GM23338 (cell line): ENCODE data around the gene RUNX3.

ENCODE experiments used
- CREB1 ChIP-seq: fragments of 250-450 bp; sonication (Bioruptor Pico); IDR thresholded peaks from 2 replicates; pipeline ENCODE4 v1.5.0; 2020; ENCODE audit warnings: low read depth, mild to moderate bottlenecking, moderate library complexity
- CTCF ChIP-seq, 2 experiments: fragments of 200-600 bp in 1 of 2; sonication (generic) in 1 of 2; conservative IDR thresholded peaks; 2 replicates each; pipeline versions ENCODE4 v1.5.1 to v1.6.1; 2016 to 2017; ENCODE audit warnings: antibody characterized with exemption in 2 of 2, low read depth in 2 of 2, mild to moderate bottlenecking in 2 of 2, moderate library complexity in 1 of 2
- EZH2 ChIP-seq: fragments of 200-600 bp; sonication (generic); IDR thresholded peaks from one replicate; pipeline ENCODE4 v1.8.0; 2017; ENCODE audit warnings: antibody characterized with exemption, mild to moderate bottlenecking, low read depth; ENCODE audit not compliant: unreplicated experiment
- EZH2phosphoT487 ChIP-seq: fragments of 200-600 bp; sonication (generic); IDR thresholded peaks from one replicate; pipeline ENCODE4 v1.8.1; 2018; ENCODE audit warnings: antibody characterized with exemption; ENCODE audit not compliant: unreplicated experiment
- JUNB ChIP-seq: IDR thresholded peaks from one replicate; pipeline ENCODE4 v1.6.1; 2016; ENCODE audit warnings: antibody characterized with exemption; ENCODE audit not compliant: unreplicated experiment
- POLR2AphosphoS5 ChIP-seq: IDR thresholded peaks from 2 replicates; pipeline ENCODE4 v1.6.1; 2016; ENCODE audit warnings: antibody characterized with exemption, low read depth
- REST ChIP-seq: IDR thresholded peaks from one replicate; pipeline ENCODE4 v1.6.1; 2018; ENCODE audit warnings: antibody characterized with exemption; ENCODE audit not compliant: unreplicated experiment
- STAT1 ChIP-seq: IDR thresholded peaks from one replicate; pipeline ENCODE4 v1.6.1; 2016; ENCODE audit warnings: antibody characterized with exemption; ENCODE audit not compliant: unreplicated experiment
- ZNF114 ChIP-seq: fragments of 250-450 bp; sonication (Bioruptor Pico); IDR thresholded peaks from 2 replicates; pipeline ENCODE4 v1.5.0; 2020; ENCODE audit warnings: mild to moderate bottlenecking, moderate library complexity
- ZNF331 ChIP-seq: fragments of 250-450 bp; sonication (Bioruptor Pico); IDR thresholded peaks from 2 replicates; pipeline ENCODE4 v1.5.0; 2020; ENCODE audit warnings: low read depth, mild to moderate bottlenecking, moderate library complexity
- ZNF462 ChIP-seq: fragments of 250-450 bp; sonication (Bioruptor Pico); IDR thresholded peaks from 2 replicates; pipeline ENCODE4 v1.5.0; 2020; ENCODE audit warnings: mild to moderate bottlenecking, moderate library complexity

- TF ChIP-seq ZNF331 (CRISPR knock-in tag): no peak
- no peak for TF ChIP-seq CTCF (conservative IDR thresholded peaks at IDR 0.05; ENCODE audit: low read depth in 2 of 2)
- TF ChIP-seq JUNB: no peak
- no peak for TF ChIP-seq EZH2
- no peak for TF ChIP-seq REST
- no peak for TF ChIP-seq POLR2AphosphoS5
- TF ChIP-seq EZH2phosphoT487: no peak
- TF ChIP-seq STAT1: no peak
- no peak for TF ChIP-seq ZNF462 (CRISPR knock-in tag)
- no peak for TF ChIP-seq ZNF114 (CRISPR knock-in tag)
- TF ChIP-seq CREB1 (CRISPR knock-in tag): no peak
Observed at GRCh38 chr1:24920533-24920925, 9.5 kb downstream of the RUNX3 start.
